ENCODE data around the gene SLIT3. TPM values are rescaled to one million over a fixed set of nuclear protein-coding genes. Genes with fewer than 3 reads are reported as not detected.

The SLIT3 gene
- total RNA-seq, 6 donors from 2014 or later: 10.8 to 57.3 (median 32.2) TPM

- no peak for TF ChIP-seq CTCF (IDR thresholded peaks at IDR 0.05)
- TF ChIP-seq POLR2A (IDR thresholded peaks at IDR 0.05): no peak
- TF ChIP-seq EP300 (IDR thresholded peaks at IDR 0.05): no peak
- TF ChIP-seq POLR2AphosphoS5 (IDR thresholded peaks at IDR 0.05): no peak
- Histone ChIP-seq H3K27ac (no peak overlapping the region), H3K36me3 (no peaks in the 10 kb centered on the region), H3K9me3 (peaks cover 0 to 5% (median 0%) of the 10 kb centered on the region in 4 donors), H3K27me3 (no peaks in the 10 kb centered on the region), H3K4me1 (no peaks in the 10 kb centered on the region), H3K4me3 (no peak overlapping the region)
- no peak for DNase-seq
- no peak for ATAC-seq (ENCODE audit: low FRiP score in 2 of 2)
- 86 to 89% methylated on average over 7 of the region's 7 CpGs for WGBS, 2 donors
These were observed 148.0 kb downstream of the SLIT3 start for GRCh38 chr5:169152946-169153345.

GRCh38 chr5:169152453-169152852 is 148.5 kb downstream of the SLIT3 start:
- ATAC-seq (ENCODE audit: low FRiP score in 2 of 2) (no peak), DNase-seq (no peak)
- H3K27ac ChIP-seq: no peak overlapping the region
- WGBS, 2 donors: 78 to 87% methylated on average over 8 of the region's 8 CpGs
- no peak for TF ChIP-seq CTCF (IDR thresholded peaks at IDR 0.05)
- no peak for TF ChIP-seq POLR2A (IDR thresholded peaks at IDR 0.05)
- H3K4me3 ChIP-seq: no peak overlapping the region
- H3K4me1 ChIP-seq: no peaks in the 10 kb centered on the region
- H3K9me3 ChIP-seq: peaks cover 0 to 3% (median 0%) of the 10 kb centered on the region in 4 donors
- H3K36me3 ChIP-seq: no peaks in the 10 kb centered on the region
- no peaks in the 10 kb centered on the region for H3K27me3 ChIP-seq

GRCh38 chr5:169151051-169151805 is 149.7 kb downstream of the SLIT3 start:
- Histone ChIP-seq H3K9me3 (no peaks in the 10 kb centered on the region), H3K36me3 (no peaks in the 10 kb centered on the region), H3K4me3 (no peak overlapping the region), H3K27me3 (no peaks in the 10 kb centered on the region), H3K4me1 (no peaks in the 10 kb centered on the region), H3K27ac (no peak overlapping the region)
- 55 to 69% methylated on average over 6 of the region's 6 CpGs for WGBS, 2 donors
- TF ChIP-seq POLR2A (IDR thresholded peaks at IDR 0.05) (no peak), POLR2AphosphoS5 (IDR thresholded peaks at IDR 0.05) (no peak), CTCF (IDR thresholded peaks at IDR 0.05) (no peak), EP300 (IDR thresholded peaks at IDR 0.05) (no peak)
- DNase-seq (no peak), ATAC-seq (ENCODE audit: low FRiP score in 2 of 2) (no peak)

GRCh38 chr5:169150108-169150507 is 150.8 kb downstream of the SLIT3 start:
- 66 to 85% methylated on average over 3 of the region's 3 CpGs for WGBS, 2 donors
- H3K9me3 ChIP-seq: no peaks in the 10 kb centered on the region
- no peaks in the 10 kb centered on the region for H3K36me3 ChIP-seq
- no peaks in the 10 kb centered on the region for H3K27me3 ChIP-seq
- no peak for TF ChIP-seq EP300 (IDR thresholded peaks at IDR 0.05)
- no peak for TF ChIP-seq POLR2A (IDR thresholded peaks at IDR 0.05)
- TF ChIP-seq POLR2AphosphoS5 (IDR thresholded peaks at IDR 0.05): no peak
- TF ChIP-seq CTCF (IDR thresholded peaks at IDR 0.05): no peak
- H3K4me3 ChIP-seq: no peak overlapping the region
- ATAC-seq (ENCODE audit: low FRiP score in 2 of 2) (no peak), DNase-seq (no peak)
- no peak overlapping the region for H3K27ac ChIP-seq
- no peaks in the 10 kb centered on the region for H3K4me1 ChIP-seq

- Histone ChIP-seq H3K9me3 (no peaks in the 10 kb centered on the region), H3K27ac (no peak overlapping the region), H3K4me3 (no peak overlapping the region), H3K27me3 (no peaks in the 10 kb centered on the region), H3K4me1 (no peaks in the 10 kb centered on the region), H3K36me3 (no peaks in the 10 kb centered on the region)
- no peak for ATAC-seq (ENCODE audit: low FRiP score in 2 of 2)
- 71 to 79% methylated on average over 4 of the region's 4 CpGs for WGBS, 2 donors
- DNase-seq: no peak
- TF ChIP-seq EP300 (IDR thresholded peaks at IDR 0.05) (no peak), CTCF (IDR thresholded peaks at IDR 0.05) (no peak), POLR2A (IDR thresholded peaks at IDR 0.05) (no peak), POLR2AphosphoS5 (IDR thresholded peaks at IDR 0.05) (no peak)
These were observed 151.6 kb downstream of the SLIT3 start for GRCh38 chr5:169149317-169149716.
